GM18870 (cell line): Measurements from ENCODE around the gene FKBP1B.
"Not testable (repeated sequence)": the region's sequence is repeated elsewhere in the genome, so short reads cannot be mapped to it uniquely, and the experiment has no call there.

Experiments
- ATAC-seq: cut with Tn5 transposase; IDR thresholded peaks from one replicate; pipeline ENCODE4 v1.9.1; 2021; ENCODE audit warnings: moderate library complexity; ENCODE audit not compliant: unreplicated experiment

The FKBP1B gene

DNA sequence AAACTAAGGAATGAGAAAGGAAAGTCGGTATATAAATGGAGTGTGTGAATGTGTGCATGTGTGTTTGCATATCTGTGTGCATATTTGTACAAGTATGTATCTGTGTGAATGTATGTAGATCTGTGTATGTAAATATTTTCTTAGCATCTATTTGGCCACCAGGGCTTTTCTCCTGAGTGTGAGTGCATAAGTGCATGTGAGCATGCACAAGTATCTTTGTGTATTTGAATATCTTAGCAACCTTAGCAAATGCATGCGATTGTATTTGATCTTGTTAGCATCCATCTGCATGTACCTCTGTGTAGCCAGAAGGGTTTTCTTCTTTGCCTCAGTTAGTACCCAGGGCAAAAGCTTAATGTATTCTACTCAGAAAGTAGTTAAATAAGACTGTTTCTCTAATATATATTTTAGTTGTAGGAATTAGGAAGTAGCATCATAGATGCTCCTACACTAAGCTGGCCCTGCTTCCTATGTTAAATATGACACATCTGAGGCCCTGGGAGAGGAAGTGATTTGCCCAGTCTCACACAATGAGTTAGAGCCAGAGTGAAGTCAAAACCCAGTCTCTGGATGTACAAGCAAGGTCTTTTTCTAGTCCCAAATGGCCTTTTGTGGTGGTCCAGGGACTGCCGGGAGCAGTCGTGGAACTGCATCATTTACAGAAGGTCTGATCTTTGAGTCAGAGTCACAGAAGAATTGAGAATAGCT, 9.2 kb downstream of the FKBP1B start:
- ATAC-seq: no peak

DNA sequence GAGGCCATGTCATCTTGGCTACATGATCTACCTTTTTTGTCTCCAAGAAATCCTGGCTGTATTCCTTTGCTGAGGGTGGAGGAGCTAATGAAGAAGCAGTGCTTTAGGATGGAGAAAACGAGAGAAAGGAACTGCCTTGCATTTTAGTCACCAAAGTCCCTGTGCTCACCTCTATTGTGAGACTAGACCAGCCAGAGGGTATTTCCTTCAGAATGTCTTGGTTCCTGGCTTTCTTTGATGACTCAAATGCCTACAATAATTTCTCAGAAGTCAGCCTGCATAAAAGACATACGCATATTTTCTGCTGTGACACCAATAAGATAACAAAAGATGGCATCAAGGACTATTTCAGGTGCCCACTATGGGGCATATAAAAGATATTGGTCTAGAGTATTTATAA, 15.8 kb downstream of the FKBP1B start:
- ATAC-seq: no peak

DNA sequence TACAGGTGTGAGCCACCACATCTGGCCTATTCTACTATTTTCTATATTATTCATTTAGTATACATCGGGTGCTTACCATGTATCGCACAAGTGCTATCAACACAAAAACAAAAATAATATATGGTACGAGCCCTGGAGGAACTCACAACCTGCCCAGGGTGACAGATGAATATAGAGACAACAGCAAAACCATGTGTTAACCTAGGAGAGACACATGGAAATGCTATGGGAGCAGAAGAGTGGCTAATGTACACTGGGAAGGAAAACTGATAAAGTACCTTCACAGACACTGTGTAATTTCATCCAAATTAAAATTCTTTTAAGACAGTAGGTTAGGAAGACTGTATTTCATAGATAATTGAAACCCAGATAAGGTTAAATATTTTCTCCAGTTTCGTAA, 22.7 kb downstream of the FKBP1B start:
- ATAC-seq: no peak

DNA sequence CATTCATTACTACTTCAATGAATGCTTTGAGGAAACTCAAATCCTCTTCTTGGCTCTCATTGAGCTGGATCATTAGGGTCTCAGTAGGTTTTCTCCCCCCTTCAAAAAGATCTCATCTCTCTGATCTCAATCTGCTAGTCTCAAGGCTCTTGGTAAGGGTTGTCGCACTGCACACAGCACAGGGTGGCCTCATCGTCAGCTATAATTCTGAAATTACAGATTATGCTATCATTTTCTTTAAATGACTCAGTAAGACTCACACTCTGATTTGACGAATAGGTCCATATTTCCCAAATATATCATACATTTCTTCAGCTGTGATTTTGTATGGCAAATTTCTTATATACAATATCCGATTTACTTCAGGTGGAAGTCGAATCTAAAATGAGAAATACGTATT, 24.3 kb downstream of the FKBP1B start:
- no peak for ATAC-seq

DNA sequence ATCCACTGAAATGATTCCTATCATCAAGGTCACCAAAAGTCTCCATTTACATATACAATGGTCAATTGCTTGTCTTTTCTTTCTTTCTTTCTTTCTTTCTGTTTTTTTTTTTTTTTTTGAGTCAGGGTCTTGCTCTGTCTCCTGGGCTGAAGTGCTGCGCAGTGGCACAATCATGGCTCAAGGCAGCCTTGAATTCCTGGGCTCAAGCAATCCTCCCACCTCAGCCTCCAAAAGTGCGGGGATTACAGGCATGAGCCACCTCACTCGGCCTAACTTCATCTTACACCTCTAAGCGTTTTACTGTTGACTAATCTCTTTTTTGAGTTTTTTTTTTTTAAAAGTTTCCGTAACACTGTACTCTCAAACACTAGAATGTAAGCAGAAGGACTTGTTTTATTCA, 25.7 kb downstream of the FKBP1B start:
- ATAC-seq: no peak

DNA sequence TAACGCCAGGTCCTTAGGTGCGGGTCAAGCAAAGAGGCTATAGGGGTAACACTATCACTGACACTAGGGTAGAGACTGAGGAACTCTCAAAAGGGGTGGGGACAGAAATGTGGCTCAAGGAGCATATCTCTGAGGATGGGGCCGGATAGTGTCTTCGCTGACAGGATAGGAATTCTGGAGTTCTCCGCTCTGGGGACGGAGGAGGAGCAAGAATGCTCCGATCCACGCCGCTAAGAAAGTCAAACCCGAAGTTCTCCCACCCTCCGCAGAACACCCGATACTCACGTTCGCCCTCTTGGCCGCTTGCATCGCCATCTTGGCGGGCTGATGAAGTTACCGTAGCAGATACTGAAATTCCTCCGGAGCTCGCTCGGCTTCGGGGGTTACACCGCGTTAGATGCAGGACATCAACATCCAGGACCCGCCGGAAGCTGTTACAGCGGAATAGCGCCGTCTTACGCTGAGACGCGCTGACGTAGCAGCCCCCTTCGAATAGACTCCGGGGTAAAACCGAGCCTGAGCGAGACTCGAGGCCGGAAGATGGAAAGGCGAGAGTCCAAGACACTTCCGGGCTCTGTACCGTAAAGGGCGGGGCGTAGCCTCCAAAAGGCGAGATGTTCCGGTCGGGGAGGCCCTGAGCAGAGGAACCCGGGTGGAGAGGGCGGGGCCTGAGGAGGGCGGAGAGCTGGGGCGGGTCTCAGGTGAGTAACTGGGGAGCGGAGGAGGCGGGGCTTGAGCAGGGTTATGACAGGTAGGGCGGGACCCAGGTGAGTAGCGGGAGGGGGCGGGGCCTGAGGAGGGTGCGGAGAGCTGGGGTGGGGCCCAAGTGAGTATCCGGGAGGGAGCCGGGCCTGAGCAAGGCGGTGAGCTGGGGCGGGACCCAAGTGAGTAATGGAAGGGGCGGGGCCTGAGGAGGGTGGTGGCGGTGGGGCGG, 26.6 kb downstream of the FKBP1B start, which contains the start of gene SF3B6:
TSS of gene SF3B6 (minus strand) at position 412 of the 934 bp plus-strand sequence. CDS start at position 315, 97 bp downstream.
- ATAC-seq: peak; percentile 95

DNA sequence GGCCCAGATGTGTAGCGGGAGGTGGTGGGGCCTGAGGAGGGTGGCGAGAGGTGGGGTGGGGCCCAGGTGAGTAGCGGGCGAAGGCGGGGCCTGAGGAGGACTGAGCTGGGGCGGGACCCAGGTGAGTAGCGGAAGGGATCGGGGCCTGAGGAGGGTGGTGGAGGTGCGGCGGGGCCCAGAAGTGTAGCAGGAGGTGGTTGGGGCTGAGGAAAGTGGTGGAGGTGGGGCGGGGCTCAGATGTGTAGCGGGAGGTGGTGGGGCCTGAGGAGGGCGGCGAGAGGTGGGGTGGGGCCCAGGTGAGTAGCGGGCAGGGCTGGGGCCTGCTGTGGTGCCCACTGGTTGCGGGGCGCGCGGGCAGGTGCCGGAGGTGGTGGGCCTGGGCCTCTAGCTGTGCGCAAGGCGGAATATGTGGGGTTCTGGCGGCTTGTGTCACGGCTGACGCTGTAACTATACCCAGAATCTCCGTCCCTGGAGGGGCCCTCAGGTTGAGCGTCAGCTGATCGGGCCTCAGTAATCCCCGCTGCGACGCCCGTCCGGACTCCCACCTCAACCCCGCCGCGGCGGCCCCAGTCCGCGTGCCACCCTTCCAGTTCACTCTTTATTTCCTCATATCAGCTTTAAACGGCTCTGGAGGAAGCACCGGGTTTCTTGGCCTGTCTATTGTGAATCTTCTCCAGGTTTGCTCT, 27.5 kb downstream of the FKBP1B start:
- ATAC-seq: no peak

DNA sequence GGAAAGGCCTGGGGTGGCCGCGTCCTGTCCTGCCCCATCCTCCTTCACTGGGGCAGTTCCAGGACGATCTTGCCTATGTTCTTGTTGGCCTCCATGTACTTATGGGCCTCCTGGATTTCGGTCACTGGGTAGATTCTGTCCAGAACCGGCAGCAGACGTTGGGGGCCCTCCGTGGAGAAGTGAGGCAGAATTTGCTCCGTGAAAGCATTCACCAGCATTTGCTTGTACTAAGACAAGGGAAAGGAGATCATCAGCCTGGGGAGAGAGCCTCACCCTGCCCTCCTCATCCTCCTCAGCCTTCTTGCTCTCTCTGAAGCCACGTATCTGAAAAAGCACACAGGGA, 28.0 kb downstream of the FKBP1B start:
- no peak for ATAC-seq

DNA sequence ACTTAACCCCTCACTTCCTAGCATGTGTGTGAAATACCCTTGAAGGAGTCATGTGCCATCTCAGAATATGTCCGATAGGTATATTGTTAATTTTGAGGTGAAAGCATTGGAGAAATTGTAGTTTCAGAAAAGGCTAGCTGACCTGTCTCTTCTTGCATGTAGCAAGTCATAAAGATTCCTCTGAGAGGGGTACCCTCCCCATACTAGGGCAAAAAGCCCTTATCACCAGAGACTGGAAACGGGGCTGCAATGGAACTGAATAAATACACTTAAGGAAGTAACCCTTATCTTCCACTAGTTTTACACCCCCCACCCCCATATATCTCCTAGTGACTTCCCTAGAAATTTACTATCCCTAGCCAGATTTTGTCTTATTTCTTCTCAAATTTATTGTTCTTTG, 28.3 kb downstream of the FKBP1B start:
- no peak for ATAC-seq

DNA sequence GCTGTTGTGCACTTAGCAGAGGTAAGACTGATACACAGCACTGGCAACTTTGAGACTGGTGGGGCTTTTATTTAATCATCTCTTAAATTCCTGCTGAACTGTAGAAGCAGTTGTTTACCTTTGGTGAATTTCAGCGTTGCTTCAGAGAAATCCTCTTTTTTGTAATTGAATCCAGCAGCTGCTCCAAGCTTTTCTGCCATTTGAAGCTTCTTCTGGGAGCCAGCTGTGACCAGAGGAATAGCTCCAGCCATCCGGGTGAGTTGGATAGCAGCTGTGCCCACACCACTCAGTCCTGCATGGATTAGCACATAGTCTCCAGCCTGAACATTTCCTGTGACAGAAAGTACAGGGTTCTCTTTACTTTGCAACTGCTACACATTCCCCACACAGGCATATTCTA, 31.2 kb downstream of the FKBP1B start:
- ATAC-seq: no peak

DNA sequence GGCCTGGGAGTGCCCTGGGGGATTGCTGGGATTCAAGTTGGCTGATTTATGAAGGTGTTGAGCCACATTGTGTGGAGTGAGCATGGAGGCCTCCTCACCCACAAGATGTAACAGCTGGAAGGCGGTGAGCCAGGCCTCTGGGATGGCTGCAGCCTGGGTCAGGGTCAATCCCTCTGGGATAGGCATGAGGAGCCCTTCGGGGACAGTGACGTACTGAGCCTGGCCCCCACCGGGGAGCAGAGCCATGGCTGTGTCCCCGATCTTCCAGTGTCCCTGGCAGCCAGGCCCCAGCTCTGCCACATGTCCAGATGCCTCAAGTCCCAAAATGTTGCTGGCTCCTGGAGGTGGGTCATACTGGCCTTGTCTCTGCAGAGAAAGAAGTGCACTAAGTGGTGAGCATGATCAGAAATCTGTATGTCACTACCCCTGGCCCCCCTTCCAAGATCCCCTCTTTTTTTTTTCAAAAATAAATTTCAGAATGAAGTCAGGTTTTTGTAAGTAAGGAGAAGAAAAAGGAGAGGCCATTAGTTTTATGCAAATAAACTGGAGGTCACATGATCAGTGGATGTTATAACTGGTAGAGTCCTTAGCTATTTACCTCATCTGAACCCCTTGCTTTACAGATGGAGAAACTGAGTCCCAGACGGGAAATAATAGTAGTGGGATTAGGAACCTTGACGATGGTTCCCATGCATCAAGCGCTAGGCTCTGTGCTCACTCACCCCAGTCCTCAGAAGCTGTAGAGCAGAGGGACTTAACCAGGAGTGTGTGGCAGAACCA, 33.4 kb downstream of the FKBP1B start:
- ATAC-seq: no peak

DNA sequence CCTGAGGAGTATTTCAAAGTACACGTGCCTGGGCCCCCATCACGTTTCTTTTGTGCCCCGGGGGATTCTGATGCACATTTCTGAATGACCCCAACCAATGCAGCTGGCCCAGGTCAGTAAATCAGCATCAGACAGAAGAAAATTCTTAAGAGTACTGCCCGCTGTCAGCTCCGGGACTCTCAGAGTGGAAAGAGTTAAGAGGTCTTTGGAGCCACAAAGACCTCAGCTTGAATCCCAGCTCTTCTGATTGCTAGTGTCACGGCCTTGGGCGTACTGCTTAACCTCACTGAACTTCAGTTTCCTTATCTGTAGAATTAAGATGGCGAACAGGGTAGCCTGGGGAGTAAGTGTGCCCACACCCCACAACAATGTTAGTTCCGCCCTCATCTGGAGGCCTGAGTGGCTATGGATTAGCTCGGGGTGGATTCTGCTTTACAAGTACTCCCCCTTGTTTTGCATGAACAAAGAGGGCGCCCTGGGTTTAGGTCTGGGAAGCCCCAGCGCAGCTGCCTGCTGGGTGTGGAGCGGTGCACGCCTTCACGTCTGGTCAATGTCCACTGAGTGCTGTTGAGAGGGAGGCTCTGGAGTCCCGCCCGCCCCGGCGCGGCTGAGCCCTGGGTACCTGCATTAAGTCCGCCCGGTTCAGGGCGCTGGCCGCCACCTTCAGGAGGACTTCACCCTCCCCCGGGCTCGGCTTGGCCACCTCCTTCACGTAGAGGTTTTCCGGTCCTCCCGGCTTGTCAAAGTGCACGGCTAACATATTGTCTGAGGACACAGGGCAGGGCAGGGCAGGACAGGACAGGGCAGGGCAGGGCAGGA, 34.2 kb downstream of the FKBP1B start:
- ATAC-seq: peak; percentile 72

DNA sequence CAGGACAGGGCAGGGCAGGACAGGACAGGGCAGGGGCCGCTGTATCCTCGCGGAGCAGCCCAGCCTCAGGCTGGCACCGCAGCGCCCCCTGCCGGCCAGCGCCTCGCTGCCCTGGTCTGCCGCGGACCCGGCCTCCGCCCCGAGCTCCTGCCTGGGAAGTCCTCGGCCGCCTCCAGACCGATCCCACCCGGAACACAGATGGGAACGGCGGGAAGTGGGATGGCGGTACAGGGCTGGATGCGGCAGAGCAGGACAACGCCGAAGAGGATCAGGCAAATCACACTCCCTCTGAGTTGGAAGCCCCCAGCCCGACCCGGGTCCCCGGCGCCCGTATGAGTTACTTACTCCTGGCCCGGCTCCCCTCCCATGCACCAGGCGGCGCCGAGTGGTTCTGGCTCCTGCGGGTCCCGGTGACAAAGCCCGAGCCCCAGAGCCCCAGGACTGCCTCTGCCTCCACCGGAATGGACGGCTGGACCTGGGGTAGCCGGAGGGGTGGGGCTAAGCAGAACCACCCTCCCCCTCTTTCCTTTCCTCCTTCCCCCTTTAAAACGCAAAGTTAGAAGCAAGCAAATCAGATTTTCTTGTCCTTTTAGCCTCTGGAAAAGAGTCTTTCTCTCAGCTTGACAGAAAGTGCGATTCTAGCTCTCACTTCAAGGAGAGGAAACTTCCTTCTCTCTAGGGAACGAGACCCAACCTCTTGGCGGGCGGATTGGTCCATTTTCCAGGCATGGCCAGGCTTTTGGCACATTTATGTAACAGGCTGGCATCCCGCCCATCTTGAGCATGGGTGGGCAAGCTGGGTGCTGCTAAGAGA, 35.1 kb downstream of the FKBP1B start, which contains the start of gene TP53I3:
TSS of gene TP53I3 (minus strand) at position 449 of the 814 bp plus-strand sequence. CDS start 508 bp downstream, outside the sequence.
- peak; percentile 47 for ATAC-seq

DNA sequence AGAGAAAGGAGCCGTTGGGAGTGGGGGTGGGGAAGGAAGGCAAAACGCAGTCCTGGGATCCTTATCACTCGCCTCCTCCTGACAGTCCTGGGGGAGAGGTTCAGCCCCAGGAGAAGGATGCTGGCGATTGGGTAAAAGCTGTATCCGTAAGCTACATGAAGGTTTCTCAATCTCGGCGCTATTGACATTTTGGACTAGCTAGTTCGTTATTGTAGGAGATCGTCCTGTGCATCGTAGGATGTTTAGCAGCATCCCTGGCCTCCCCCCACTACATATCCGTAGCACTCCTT, 35.6 kb downstream of the FKBP1B start:
- ATAC-seq: no peak

DNA sequence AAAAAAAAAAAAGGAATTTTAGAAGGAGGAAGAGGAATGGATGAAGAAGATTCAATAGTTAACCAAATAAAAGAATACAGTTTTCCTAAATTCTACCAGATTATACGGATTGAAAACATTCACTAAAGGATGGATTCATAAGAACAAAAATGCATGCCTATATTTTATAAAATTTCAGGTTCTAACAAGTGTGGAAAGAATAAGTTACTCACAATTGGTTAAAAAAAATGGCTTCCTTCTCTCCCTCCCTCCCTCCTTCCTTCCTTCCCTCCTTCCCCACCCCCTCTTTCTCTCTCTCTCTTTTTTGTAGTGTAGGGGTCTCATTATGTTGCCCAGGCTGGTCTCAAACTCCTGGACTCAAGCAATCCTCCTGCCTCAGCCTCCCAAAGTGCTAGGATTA, 36.7 kb downstream of the FKBP1B start:
- ATAC-seq: no peak

DNA sequence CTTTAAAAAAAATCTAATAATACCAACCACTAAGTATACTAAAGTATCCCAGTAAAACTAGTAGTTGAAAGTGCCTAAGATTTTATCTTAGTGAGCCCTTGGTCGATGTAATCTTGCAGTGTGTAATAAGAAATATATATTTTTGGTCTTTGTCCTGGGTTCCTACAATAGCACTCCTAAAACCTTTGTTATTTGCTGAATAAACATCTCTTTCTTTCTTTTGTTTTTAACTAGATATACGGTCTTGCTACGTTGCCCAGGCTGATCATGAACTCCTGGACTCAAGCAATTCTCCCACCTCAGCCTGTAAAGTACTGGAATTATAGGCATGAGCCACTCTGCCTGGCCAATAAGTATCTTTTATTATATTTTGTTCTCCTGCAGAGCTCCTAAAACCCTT, 37.5 kb downstream of the FKBP1B start:
- ATAC-seq: no peak

DNA sequence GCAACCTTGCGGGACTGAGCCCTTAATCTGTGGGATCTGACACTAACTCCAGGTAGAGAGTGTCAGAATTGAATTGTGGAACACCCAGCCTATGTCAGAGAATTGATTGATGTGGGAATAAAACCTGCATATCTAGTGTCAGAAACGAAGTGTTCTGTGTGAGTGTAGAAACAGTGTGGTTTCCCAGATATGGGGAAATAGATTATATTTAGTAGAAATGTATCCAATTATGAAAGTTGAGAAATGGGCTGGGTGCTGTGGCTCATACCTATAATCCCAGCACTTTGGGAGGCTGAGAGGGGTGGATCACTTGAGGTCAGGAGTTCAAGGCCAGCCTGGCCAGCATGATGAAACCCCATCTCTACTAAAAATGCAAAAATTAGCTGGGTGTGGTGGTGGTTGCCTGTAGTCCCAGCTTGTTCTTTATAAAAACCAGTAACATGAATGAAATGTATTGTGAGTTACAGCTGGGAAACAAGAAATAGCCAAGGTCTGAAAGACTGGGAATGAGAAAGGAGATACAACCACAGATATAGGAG, 39.3 kb downstream of the FKBP1B start:
- ATAC-seq: no peak

DNA sequence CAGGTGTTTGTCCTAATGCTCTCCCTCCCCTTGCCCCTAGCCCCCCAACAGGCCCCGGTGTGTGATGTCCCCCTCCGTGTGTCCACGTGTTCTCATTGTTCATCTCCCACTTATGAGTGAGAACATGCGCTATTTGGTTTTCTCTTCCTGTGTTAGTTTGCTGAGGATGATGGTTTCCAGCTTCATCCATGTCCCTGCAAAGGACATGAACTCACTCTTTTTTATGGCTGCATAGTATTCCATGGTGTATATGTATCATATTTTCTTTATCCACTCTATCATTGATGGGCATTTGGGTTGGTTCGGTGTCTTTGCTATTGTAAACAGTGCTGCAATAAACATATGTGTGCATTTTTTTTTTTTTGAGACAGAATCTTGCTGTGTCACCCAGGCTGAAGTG, 43.7 kb downstream of the FKBP1B start:
- ATAC-seq: not testable (repeated sequence)

DNA sequence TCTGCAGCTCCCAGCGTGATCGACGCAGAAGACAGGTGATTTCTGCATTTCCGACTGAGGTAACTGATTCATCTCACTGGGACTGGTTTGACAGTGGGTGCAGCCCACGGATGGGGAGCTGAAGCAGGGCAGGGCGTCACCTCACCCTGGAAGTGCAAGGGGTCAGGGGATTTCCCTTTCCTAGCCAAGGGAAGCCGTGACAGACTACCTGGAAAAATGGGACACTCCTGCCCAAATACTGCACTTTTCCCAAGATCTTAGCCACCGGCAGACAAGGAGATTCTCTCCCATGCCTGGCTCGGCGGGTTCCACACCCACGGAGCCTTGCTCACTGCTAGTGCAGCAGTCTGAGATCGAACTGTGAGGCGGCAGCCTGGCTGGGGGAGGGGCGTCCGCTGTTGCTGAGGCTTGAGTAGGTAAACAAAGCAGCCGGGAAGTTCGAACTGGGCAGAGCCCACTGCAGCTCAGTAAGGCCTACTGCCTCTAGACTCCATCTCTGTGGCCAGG, 45.7 kb downstream of the FKBP1B start:
- ATAC-seq: not testable (repeated sequence)
